AG09319 (cell line): Measurements from ENCODE around the gene GPR15LG.
"Not testable (repeated sequence)": the region's sequence is repeated elsewhere in the genome, so short reads cannot be mapped to it uniquely, and the experiment has no call there.

Experiments used
- DNase-seq: peaks from one replicate; pipeline ENCODE4 v3.0.0-alpha.2; 2010; ENCODE audit warnings: low read depth; ENCODE audit errors: extremely low read depth
- TF ChIP-seq, protein P1 (sequence below): IDR thresholded peaks from 2 replicates; pipeline ENCODE4 v1.5.1; 2011; ENCODE audit warnings: low read depth, mild to moderate bottlenecking, inconsistent platforms, low read length, moderate library complexity

The GPR15LG gene

GRCh38 chr10:84173501-84173929 lies at the start of gene GPR15LG:
Gene GPR15LG, plus strand, starts transcription at chr10:84173801. Its CDS starts 51 bp downstream, at chr10:84173852.
- TF ChIP-seq, protein P1, sequence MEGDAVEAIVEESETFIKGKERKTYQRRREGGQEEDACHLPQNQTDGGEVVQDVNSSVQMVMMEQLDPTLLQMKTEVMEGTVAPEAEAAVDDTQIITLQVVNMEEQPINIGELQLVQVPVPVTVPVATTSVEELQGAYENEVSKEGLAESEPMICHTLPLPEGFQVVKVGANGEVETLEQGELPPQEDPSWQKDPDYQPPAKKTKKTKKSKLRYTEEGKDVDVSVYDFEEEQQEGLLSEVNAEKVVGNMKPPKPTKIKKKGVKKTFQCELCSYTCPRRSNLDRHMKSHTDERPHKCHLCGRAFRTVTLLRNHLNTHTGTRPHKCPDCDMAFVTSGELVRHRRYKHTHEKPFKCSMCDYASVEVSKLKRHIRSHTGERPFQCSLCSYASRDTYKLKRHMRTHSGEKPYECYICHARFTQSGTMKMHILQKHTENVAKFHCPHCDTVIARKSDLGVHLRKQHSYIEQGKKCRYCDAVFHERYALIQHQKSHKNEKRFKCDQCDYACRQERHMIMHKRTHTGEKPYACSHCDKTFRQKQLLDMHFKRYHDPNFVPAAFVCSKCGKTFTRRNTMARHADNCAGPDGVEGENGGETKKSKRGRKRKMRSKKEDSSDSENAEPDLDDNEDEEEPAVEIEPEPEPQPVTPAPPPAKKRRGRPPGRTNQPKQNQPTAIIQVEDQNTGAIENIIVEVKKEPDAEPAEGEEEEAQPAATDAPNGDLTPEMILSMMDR: no peak
- DNase-seq: no peak

- DNase-seq: not testable (repeated sequence)
Measured at GRCh38 chr10:84125910-84126784, 47.5 kb upstream of the GPR15LG start.

DNA sequence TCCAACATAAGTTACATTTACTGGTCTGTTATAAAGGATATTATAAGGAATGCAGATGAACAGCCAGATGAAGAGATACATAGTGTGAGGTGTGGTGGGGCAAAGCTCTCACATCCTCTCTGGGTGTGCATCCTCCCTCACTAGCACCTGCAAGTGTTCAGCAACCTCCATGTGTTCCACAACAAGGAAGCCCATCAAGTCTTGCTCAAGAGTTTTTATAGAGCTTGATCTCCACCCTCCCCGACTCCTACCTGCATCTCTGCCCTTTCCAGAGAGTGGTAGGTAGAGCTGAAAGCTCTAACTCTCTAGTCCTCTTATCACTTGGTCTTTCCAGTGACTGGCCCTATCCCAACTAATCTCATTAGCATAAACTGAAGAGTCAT lies 46.8 kb upstream of the GPR15LG start:
- DNase-seq: no peak
- TF ChIP-seq, protein P1: no peak

- DNase-seq: no peak
- TF ChIP-seq, protein P1: no peak
Measured at GRCh38 chr10:84135836-84136235, 37.8 kb upstream of the GPR15LG start.

DNA sequence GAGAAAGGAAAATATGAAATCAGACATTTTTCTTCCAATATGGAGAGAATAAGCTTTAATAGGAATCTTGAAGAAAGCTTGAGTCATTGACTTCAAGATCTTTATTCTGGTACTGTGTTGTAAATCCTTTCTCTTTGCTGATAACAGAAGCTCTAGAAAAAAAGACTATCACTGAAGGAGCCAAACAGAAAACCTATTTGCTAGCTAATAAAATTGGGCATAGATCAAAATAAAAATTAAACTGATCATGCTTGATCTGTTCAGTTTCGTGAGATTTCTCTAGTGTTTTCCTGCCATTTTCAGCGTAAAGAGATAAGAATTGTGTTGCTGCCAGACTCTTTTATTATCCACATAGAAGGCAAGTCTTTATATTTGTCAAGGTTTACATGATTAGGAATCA lies 35.8 kb upstream of the GPR15LG start:
- TF ChIP-seq, protein P1: no peak
- DNase-seq: no peak

DNA sequence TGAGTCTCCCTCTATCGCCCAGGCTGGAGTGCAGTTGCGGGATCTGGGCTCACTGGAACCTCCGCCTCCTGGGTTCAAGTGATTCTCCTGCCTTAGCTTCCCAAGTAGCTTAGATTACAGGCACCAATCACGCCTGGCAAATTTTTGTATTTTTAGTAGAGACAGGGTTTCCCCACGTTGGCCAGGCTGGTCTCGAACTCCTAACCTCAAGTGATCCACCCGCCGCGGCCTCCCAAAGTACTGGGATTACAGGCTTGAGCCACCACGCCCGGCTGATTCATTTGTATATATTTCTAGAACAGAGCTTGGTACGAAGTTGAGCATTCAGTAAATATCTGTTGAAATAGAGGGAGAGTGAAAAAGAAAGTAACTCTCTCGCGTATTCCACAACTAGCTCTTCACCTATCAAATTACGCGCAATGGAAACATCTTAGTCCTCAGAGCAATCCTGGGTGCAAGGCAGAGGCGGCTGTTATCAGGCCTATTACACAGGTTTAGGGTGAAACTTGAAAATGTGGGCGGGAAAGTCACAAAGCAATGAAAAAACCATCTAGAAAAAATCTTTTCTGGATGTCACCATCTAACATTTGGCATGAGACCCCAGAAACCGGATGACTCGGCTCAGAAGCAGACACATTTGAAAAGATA lies 35.0 kb upstream of the GPR15LG start:
- DNase-seq: no peak
- TF ChIP-seq, protein P1: no peak

DNA sequence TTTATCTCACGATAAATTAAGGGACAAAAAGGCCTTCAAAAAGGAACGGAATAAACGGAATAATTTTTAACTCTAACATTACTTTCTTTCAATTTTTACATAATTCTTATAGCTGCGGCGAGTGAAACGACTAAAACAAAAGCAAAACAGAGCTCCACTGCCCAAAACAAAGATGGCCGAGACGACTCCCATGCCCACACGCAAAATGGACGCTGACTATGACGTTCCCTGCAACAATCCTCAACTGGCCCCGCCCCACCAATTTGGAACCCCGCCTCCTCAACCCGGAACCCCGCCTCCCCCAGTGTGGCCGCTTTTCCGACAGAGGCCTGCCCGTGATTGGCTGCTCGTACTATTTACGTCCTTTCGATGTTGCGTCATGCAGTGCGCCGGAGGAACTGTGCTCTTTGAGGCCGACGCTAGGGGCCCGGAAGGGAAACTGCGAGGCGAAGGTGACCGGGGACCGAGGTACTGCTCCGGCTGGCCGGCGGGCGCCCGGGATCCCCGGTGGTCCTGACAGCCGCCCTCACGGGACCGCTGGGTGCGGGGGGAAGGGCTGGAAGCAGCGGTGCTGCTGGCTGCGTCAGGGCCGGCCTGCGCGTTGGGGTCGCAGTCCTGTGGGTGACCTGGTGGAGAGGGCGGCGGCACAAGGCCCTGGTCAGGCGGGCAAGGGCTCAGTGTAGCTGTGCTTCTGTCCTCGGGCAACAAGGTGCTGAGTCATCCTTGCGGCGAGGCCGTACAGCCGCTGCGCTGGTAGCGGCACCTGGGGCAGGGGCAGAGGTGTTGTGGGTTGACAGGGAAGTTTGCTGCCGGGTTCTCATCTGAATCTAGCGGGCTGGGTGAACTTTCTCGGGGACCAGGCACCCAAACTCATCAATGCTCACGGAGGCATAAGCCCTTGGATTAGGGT lies 34.2 kb upstream of the GPR15LG start, which contains the start of gene GHITM:
Gene GHITM, plus strand, starts transcription at position 384 of the 910 bp plus-strand sequence. CDS start 1,992 bp downstream, outside the sequence.
- DNase-seq: peak; percentile 98
- TF ChIP-seq, protein P1: peak; percentile 25
